Spleen (tissue), 7 donors: ENCODE results near the gene USB1.

Experiments
- POLR2A ChIP-seq, 3 donors: fragments of 450-650 bp; IDR thresholded peaks; one replicate each; pipeline ENCODE4 v1.5.1; 2017; ENCODE audit warnings: antibody characterized with exemption in 3 of 3, mild to moderate bottlenecking in 1 of 3
- TF ChIP-seq, protein P1 (sequence below), 11 experiments: fragments of 200-600 bp in 7 of 11; fragments of 450-650 bp in 4 of 11; sonication (generic) in 4 of 11; IDR thresholded peaks in 8 of 11; conservative IDR thresholded peaks in 3 of 11; 1 replicate in 7 of 11; 2 replicates in 4 of 11; pipeline versions ENCODE4 v1.4.0 to v1.8.0; 2016 to 2021; ENCODE audit warnings: antibody characterized with exemption in 11 of 11, inconsistent platforms in 4 of 11, mild to moderate bottlenecking in 1 of 11
- donor health status: DM: no; HTN: no; CAD: no; lungs with moderate emphysema.
- donor health status: DM: no; HTN: no; CAD: no.
- donor health status: DM: no; HTN: no; CAD: no.

DNA sequence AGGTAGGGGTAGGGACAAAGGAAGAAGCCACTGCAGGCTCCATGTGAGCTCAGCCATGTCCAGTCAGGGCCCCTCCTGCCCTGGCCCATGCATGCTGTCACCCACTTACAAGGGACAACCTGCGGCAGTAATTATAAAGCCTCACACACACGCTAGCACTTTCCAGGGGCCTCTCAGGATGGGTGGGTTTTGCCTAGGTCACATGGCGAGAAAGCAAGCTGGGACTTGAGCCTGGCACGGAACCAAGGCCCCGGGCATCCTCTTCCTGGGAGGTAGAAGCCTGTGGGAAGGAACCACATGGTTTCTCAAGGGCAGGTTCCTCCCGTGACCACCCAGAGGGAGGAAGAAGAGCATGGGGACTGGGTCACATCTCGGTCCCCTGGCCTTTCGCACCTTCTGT, 7.8 kb upstream of the USB1 start:
- TF ChIP-seq, protein P1, sequence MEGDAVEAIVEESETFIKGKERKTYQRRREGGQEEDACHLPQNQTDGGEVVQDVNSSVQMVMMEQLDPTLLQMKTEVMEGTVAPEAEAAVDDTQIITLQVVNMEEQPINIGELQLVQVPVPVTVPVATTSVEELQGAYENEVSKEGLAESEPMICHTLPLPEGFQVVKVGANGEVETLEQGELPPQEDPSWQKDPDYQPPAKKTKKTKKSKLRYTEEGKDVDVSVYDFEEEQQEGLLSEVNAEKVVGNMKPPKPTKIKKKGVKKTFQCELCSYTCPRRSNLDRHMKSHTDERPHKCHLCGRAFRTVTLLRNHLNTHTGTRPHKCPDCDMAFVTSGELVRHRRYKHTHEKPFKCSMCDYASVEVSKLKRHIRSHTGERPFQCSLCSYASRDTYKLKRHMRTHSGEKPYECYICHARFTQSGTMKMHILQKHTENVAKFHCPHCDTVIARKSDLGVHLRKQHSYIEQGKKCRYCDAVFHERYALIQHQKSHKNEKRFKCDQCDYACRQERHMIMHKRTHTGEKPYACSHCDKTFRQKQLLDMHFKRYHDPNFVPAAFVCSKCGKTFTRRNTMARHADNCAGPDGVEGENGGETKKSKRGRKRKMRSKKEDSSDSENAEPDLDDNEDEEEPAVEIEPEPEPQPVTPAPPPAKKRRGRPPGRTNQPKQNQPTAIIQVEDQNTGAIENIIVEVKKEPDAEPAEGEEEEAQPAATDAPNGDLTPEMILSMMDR (IDR thresholded peaks at IDR 0.05 in 8 of 11, conservative IDR thresholded peaks at IDR 0.05 in 3 of 11) = no peak
- no peak for TF ChIP-seq POLR2A (IDR thresholded peaks at IDR 0.05)
